Medulla oblongata (tissue), 1 donor: ENCODE measurements around the gene RAB15.
"Not testable (repeated sequence)": the region's sequence is repeated elsewhere in the genome, so short reads cannot be mapped to it uniquely, and the experiment has no call there.

ENCODE experiments used
- DNase-seq: peaks from one replicate; pipeline ENCODE4 v3.0.0-alpha.2; 2015; ENCODE audit errors: extremely low spot score

The RAB15 gene

DNA sequence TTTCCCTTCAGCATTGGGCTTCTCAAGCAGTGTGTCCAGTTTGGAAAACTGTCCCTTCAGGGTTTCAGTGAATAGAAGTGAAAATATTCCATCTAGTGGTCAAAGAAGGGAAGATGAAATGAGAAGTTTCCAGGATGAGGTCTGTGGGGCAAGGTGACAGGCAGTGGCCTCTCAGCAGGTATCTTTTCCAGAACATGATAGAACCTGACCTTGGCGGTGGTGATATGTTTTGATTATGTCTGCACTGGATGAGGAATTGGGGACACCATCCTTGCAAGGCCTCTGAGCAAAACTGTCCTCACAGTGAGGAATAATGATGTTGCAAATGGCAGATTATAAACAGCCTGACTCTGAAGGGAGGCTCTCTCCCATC lies 34.3 kb downstream of the RAB15 start:
- DNase-seq = peak; percentile 49

DNA sequence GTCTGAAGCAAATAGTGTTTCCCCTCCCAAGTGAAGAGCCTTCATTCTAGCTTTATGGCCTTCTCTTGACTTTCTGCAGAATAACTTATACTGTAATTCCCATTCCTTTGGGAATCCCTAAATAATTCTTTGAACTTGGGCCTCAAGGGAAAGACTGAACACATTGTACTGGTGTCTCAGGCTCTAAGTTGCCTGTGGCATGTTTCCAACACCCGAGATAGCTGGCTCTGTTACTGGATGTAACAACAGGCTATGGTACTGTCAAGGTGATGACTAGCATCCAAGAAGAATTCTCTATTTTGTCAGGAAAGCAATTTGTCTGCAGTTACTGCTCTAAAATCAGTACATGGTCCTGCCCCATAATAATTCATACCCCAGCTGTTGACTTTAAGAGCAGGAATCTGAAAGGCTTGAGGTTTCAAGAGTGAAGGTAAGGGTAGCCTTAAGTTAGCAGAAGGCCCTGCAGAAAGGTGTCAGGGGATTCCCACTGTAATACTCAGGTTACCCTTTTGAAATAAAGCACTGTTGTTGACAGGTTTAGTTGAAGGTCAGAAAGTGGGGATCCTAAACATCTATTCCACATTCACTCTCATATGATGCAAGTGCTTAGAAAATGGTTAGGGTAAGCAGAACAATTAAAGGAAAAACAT lies 34.8 kb downstream of the RAB15 start:
- peak; percentile 53 for DNase-seq

DNA sequence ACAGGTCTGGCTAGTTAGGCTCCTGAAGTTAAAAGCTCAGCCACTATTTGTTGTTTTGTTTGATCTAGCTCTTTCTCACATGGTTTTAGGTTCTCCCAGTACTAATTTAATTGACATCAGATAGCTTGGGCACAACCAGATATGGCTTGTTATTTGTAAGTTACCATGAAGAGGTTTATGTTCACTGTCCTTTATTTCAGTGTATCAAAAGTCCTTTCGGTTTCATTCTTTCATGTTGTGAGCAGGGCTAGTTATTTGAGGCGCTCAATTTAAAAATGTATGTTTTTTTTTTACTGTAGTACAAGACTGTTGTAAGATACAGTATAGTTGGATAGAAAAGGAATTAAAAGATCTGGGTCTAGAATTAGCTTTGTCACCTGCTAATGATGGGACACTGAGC lies 36.6 kb downstream of the RAB15 start:
- no peak for DNase-seq

DNA sequence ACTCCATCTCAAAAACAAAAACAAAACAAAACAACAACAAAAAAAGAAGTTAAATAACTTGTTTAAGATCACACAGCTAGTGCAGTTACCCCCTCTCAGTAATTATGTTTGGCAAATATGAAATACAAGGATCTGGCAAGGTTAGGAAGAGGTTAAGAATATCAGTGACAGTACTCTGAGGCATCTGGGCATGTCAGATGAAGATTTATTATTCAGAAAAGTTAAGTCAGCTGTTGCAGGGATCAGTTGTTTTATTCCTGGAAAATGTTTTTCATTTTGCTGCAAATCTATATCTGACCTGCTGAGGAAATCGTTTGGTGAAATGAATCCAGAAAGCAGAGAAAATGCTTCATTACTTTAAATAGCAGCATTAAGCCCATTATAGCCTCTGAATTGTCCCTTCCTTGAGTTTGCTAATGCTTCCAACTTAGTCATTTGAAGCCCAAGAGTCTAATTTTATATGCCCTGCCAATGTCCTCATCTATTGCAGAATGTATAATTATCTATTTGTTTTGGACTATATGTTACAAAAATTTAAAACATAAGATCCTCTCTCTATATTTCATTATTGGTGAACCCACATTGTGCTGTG lies 37.7 kb downstream of the RAB15 start:
- DNase-seq = no peak

DNA sequence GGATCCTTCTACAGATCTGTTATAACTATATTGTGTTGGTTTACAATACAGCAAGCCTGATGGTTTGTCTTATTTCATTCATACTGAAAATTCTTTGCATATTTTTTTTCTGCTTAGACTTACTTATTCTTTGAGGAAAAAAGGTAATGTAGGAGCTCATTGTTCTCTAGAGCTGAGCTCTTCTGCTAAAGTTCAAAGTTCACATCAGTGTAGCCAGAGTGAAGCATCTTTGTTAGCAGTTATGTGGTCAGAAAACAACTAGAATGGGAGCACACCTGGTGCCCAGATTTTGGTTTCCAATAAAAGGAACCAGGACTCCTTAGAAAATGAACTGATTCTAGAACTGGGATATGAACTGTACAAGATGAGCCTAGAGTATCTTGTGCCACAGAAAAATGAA lies 39.9 kb downstream of the RAB15 start:
- no peak for DNase-seq

DNA sequence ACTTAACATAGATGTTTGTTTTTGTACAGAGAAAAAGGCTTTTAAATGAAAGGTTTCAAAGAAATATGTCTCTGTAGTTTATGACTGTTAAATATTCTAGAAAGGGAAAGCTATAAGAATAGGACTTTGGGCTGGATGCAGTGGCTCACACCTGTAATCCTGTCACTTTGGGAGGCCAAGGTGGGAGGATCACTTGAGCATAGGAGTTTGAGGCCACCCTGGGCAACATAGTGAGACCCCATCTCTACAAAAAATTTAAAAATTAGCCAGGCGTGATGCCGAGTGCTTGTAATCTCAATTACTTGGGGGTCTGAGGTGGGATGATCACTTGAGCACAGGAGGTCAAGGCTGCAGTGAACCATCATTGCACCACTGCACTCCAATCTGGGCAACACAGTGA lies 41.0 kb downstream of the RAB15 start:
- no peak for DNase-seq

DNA sequence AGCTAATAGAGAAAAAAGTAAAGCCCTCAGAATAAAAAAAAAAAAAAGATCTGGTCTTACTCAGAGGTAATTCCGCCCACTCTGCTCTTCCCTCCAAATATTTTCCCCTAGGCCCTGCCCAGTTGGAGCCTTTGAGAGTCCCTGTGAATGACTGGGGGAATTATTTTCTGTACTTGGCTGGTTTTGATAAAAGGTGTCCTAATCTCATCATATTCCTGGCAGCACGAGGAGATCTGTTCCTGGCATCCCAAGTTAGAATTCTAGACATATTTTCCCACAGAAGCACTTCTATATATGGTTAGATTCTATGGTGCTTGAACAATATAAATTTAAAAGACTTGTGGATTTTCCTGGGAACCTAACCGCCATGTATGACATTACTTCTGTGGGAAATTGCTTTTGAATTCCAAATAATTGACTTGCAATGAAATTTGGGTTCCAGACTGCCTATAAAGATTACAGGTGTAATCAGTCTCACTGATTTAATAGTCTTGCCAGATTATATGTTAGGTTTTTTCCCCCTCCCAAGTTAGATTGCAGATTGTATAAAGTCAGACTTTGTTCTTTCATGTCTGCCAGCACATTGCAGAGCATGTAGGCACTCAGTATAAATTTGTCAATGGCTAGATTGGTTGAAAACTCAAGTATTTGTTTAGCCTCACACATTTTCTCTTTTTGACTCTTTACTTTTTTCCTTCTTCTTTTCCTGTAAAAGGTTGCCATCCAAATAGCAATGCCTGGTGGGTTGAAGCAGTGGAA lies 41.9 kb downstream of the RAB15 start:
- no peak for DNase-seq

DNA sequence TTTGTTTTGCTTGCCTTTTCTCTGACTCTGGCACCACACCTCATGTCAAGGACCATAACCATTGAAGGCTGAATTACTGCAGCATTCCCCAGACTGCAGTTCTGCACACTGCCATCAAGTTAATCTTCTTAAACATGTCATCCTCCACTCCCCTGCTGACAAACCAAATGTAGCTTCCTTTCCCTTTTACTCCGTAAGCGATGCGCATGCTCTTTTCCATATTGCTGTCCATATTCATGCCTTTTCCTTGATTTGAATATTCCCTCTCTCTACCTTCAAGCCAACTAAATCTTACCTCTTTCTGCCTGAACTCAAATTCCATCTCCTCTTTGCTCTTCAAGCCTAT lies 43.1 kb downstream of the RAB15 start:
- DNase-seq = no peak

DNA sequence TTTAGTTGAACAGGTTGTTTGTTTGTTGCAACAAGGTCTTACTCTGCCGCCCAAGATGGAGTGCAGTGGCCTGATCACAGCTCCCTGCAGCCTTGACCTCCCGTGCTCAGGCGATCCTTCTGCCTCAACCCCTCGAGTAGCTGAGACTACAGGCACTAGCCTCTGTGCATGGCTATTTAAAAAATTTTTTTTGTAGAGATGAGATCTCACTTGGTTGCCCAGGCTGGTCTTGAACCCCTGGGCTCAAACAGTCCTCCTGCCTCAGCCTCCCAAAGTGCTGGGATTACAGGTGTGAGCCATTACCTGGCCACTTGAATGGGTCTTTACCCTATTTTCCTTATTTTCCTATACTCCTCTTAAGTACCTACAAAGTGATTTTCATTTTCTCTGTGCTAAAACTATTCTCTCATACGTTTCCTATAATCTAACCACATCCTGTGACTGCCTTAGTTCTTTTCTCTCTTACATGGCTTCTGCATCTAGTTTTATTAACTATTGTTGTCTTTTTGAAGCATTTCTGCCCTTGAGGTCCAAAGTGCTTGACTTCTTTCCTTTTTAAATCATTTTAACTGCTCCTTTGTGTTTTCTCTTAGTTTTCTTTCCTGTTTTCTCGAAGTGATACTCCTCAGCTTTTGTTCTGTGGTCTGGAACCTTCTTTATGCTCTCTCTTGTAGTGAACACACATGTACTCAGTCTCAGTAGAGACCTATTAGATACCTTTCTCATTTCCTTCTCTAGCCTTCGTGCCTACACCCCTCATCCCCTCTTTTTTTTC lies 43.7 kb downstream of the RAB15 start:
- DNase-seq = no peak

DNA sequence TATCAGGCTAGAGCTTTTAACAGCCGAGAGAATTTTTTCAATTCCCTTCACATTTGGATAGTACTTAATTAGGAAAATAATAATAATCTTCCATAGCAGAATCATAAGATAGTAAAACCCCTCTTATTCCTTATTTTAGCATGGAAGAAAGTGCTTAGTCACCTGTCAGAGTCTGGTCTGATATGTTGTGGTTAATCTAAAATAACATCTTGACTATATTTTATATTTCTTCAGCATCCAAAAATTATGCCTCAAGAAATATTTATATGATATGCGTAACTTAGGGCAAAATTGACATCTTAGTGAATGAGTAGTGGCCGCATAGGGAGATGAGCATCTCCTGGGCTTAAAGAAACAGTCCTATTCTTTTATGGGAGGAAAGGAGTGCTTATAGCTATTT lies 45.1 kb downstream of the RAB15 start:
- DNase-seq = no peak

DNA sequence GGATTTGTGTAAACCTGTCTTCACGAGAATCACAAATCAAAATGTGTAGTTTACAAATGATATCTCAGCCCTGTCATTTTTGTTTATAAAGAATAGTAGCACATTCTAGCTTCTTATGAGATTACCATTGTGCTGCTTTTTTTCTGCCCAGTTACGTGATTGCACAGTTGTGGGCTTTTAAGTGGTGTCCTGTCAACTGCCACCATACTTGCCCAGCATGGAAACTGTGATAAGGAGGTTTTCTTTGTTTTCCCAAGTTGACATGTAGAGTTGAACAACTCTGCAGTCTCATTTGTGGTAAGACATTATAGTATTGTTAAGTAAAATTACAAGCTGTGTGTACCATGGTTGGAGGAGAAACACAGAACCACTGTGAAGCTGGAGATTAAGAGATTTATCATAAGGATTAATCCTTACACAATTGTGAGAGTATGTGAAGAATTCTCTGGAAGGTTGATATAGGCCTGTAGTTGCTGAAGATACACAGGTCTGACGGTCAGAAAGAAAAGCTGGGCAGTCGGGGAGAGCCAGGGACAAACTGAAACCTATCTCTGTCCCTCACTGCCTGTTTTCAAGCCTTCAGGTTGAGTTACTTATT lies 45.6 kb downstream of the RAB15 start:
- DNase-seq = no peak

DNA sequence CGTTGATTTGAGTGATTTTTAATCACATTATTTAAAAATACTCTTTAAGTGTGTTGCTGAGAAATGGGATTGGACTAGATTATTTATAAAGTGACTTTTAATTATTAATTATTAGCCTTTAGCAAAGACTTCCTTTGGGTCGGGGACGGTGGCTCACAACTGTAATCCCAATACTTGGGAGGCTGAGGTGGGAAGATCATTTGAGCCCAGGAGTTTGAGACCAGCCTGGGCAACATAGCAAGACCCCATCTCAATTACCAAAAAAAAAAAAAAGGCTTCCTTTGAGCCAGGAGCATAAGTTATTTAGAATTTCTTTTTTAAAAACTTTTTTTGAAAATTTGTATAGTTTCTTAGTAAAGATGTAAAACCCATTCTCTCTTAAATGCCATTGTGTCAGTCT lies 49.1 kb downstream of the RAB15 start:
- no peak for DNase-seq

DNA sequence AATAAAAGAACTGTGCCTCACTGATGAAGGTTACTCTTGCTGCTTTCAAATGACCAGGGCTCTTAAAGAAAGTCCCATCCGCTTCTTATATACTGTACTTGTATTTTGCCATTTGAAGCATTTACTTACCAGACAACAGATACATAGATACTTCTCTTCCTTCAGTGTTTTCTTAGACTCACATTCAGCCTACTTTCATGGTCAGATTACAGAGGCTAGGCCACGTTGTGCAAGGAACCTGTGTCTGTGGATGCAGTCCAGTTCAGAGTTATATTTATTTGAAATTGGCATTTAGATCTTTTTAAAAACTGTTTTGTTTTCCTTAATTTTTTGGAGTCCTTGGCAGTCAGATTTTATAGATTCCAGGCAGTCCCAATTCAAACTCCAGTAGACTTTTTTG lies 51.7 kb downstream of the RAB15 start:
- no peak for DNase-seq

DNA sequence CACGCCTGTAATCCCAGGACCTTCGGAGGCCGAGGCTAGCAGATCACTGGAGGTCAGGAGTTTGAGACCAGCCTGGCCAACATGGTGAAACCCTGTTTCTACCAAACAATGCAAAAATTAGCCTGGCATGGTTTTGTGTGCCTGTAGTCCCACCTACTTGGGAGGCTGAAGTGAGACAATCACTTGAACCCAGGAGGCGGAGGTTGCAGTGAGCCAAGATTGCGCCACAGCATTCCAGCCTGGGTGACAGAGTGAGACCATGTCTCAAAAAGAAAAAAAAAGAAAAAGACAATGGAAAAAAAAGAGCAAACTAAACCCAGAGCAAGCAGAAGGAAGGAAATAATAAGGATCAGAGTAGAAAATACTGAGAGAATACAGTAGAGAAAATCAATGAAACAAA lies 52.5 kb downstream of the RAB15 start:
- DNase-seq = no peak

DNA sequence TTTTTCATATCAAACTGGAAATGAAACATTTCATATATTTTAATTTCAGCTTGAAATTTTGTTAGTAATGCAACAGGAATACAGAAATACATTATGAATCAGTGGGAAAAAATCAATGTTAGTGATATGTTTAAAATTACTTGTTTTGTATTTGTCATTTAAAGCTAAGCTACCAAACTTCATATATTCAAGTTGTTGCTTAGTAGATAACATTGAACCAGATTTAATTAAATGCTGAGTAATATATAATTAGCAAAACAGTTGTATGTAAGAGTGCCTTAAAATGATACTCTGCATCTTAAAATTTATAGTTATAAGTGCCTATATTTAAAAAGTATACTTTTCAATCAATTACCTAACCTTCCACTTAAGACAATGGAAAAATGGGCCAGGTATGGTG lies 52.9 kb downstream of the RAB15 start:
- no peak for DNase-seq

DNA sequence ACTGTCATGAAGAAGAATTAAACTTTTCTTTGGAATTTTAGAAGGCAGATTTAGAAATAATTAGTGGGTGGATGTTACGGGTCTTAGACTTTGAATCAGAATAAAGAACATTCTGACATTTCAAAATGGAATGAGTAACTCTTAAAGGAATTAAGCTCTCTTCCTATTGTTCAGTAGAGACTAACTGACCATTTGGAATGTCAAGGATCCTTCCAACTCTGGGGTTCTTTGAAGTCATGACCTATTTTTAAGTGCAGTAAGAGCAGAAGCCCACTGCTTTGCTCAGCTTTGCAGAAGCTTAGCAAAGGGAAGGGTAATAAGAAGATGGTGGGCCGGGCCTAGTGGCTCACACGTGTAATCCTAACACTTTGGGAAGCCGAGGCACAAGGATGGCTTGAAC lies 53.9 kb downstream of the RAB15 start:
- DNase-seq = no peak

DNA sequence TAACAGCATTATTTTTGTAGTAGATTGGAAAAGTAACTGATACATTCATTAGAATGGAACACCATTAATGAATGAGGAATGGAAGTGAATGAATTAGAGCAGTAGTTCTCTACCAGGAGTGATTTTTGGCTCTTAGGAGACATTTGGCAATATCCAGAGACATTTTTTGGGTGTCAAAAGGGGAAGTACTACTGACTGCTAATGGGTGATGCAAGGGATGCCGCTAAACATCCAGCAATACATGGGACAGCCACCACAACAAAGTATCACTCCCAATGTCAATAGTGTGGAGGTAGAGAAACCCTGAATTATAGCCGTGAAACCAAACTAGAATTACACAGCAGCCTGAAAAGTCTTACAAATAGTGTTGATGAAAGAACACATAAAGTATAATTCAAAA lies 56.3 kb downstream of the RAB15 start:
- no peak for DNase-seq

DNA sequence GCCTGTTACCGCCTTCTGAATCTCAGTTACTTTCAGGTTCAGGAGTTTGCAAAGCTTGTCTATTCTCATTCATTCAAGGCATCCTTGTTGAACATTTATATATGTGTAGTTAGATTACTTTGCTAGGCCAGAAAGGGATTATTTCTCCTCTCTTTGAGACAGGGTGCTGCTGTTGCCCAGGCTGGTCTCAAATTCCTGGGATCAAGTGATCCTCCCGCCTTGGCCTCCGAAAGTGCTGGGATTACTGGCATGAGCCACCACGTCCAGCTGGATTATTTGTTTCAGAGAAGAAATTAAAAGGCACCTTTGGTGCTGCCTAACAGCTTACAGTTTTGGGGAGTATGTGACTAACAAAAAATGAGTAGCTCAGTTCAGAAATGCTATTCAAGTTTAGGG lies 57.1 kb downstream of the RAB15 start:
- DNase-seq = no peak

DNA sequence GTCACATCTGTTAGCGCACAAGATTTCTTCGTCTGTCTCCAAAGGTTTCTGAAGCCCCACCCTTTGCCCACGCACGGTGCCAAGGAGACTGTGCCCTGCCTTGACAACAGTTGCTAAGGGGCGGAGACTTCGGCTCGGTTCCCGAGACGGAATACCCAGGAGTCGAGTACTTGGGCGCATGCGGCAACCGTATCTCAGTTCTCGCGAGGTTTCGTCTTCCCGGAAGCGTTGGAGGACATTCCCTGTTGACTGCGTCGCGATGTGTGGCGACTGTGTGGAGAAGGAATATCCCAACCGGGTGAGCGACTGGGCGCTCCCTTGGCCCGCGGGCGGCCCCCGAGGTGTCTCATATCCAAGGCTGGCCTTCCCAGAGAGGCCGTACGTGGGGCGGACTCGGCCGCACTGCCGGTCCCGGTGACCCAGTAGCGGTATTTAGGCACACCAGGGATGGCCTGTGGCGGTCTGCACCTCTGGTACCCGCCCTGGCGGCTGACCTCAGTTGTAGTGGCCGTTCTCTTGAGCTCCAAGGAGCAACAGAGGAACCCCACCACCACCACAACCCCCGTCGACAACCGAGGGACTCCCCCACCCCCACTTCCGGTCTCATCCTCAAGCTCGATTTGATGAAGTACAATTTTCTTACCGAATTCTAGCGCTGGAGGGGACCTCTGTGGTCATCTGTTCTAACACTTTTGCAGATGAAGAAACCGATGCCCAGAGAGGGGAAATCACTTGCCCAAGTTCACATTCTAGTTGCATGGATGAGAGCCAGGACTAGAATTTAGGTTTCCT lies 57.7 kb downstream of the RAB15 start, which contains the start of gene CHURC1:
Gene CHURC1 (plus strand): TSS at position 219 of the 792 bp plus-strand sequence. CDS start 41 bp downstream, at position 260.
- DNase-seq = peak; percentile 99

DNA sequence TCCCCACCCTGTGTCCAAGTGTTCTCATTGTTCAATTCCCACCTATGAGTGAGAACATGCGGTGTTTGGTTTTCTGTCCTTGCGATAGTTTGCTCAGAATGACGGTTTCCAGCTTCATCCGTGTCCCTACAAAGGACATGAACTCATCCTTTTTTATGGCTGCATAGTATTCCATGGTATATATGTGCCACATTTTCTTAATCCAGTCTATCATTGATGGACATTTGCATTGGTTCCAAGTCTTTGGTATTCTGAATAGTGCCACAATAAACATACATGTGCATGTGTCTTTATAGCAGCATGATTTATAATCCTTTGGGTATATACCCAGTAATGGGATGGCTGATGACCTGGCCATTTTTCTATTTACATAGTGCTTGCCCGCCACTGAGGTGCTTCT lies 58.7 kb downstream of the RAB15 start:
- DNase-seq = not testable (repeated sequence)

DNA sequence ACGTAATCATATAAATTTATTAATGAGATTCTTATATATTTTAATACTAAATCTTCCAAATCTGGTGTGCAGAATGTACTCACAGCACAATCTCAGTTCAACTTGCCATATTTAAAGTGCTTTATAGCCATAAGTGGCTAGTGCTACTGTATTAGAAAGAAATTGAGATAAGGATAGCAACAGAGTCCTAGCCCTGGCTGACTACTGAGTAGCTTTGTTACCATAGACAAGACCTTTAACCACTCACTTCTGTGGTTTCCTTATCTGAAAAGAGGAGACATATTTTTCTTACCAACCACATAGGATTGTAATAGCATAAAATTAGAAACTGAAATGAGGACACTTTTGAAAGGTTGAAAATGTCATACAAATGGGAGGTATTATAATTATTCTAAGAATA lies 59.9 kb downstream of the RAB15 start:
- no peak for DNase-seq
